Measurements from ENCODE around the gene FKBP3.

DNA sequence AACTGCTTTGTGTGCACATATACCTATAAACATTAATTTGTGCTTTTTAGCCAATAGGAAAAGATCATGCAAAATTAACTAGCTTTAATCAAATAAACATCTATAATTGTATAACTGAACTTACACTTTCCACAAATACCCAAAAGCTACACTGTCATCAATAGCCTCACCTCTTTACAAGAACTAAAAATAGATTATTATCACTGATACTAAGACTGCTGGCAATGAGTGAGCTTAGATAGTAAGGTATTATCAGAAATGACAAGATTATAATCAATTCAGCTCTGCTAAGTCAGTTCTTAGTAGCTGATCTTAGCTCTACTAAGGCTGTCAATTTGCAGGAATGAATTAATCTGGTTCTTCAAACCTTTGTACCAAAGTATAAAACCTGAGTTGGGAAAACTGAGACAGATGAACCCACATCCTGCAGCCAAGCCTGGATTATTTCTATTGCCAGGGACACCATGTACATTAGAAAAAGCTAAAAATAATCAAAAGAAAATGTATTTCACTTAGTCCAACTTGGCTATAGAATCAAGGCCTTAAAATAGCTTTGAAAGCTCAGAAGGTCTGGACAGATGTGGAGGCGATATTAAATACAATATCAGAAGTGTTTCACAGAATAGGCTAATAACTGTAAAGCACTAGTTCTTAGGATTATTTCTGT is 5.2 kb downstream of the FKBP3 start:
- TF ChIP-seq EZH2 (IDR thresholded peaks at IDR 0.05; ENCODE audit: insufficient read depth, poor library complexity, severe bottlenecking) (no peak), EZH2phosphoT487 (IDR thresholded peaks at IDR 0.05; ENCODE audit: insufficient read depth, low read depth) (no peak)
